Raji (cell line): ENCODE results near the gene ZNF444.
"Not testable (repeated sequence)": the region's sequence is repeated elsewhere in the genome, so short reads cannot be mapped to it uniquely, and the experiment has no call there.

Experiments used
- POLR2A ChIP-seq: IDR thresholded peaks from 2 replicates; pipeline ENCODE4 v1.6.1; 2011; ENCODE audit warnings: low read depth, low read length, control low read depth; ENCODE audit not compliant: insufficient read depth

The ZNF444 gene

GRCh38 chr19:56170261-56170660 is 29.2 kb downstream of the ZNF444 start:
- no peak for TF ChIP-seq POLR2A

- TF ChIP-seq POLR2A = no peak
Measured at GRCh38 chr19:56174086-56174485, 33.0 kb downstream of the ZNF444 start.

DNA sequence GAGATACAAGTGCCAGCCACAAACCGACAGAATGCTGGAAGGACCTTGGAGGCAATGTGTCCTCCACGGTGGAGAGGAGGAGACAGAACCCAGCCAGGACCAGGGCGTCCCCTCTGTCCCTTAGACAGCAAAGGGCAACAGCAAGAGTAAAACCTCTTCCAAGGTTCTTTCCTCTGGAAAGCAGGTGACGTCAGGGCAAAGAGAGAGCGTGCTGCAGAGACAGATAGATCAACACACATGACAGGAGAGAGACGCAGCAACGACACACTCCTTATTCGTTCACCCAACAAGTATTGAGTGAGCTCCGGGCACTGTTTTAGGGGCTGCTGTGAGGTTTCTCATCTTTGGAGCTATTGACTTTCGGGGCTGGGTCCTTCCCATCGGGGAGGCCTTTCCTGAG is 33.5 kb downstream of the ZNF444 start:
- TF ChIP-seq POLR2A = no peak

- TF ChIP-seq POLR2A = not testable (repeated sequence)
Measured at GRCh38 chr19:56175861-56176307, 34.8 kb downstream of the ZNF444 start, which contains the start of gene GALP. Gene GALP, plus strand, starts transcription at chr19:56176008. Its CDS starts 1,101 bp downstream, at chr19:56177109.

- TF ChIP-seq POLR2A = no peak
Measured at GRCh38 chr19:56176881-56177280, 35.8 kb downstream of the ZNF444 start.

DNA sequence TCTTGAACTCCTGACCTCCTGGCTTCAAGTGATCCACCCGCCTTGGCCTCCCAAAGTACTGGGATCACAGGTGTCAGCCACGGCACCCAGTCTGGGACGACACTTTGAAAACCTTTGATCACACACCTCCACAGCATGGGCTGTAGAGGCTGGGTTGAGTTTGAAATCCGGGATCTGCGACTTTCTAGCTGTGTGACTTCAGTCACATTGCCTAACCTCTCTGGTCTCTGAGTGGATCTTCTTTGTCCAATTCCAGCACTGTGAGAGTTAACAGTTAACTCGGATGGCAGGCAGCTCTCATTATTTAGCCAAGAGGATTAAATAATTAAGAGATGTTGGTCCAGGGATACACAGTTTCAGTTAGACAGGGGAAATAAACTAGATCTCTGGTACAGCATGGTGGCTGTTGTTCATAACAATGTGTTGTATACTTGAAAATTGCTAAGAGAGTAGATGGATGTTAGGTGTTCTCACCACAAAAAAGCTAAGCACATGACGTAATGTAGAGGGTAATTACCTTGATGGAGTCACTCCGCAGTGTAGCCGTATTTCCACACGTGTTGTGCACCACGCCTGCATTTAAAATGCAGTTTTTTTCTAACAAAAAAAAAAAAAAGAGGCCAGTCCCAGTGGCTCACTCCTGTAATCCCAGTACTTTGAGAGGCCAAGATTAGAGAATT is 36.6 kb downstream of the ZNF444 start:
- TF ChIP-seq POLR2A = no peak

- TF ChIP-seq POLR2A = no peak
Measured at GRCh38 chr19:56189785-56190184, 48.7 kb downstream of the ZNF444 start.

- TF ChIP-seq POLR2A = no peak
Measured at GRCh38 chr19:56191115-56191514, 50.0 kb downstream of the ZNF444 start.

- no peak for TF ChIP-seq POLR2A
Measured at GRCh38 chr19:56191711-56192110, 50.6 kb downstream of the ZNF444 start.

DNA sequence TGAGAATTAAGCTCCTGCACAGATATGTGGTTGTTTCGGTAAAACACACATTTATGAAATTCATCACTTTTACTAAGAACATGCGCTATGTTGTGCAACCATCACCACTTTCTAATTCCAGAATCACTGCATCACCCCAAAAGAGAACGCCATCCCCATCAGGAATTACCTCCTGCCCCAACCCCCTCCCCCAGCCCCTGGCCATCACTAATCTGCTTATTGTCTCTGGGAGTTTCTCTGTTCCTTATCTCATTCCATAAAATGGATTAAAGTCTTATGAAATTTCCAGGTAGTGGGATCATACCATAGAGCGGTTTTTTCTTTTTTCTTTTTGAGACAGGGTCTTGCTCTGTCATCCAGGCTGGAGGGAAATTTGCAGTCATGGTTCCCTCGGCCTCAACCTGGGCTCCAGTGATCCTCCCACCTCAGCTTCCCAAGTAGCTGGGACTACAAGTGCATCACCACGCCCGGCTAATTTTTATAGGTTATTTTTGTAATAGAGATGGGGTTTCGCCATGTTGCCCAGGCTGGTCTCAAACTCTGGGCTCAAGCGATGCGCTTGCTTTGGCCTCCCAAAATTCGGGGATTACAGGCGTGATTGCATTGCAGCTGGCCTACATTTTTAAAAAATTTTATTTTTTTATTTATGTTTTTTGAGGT is 53.0 kb downstream of the ZNF444 start:
- no peak for TF ChIP-seq POLR2A

GRCh38 chr19:56197646-56198045 is 56.6 kb downstream of the ZNF444 start, which contains the start of gene ZSCAN5B:
Gene ZSCAN5B, minus strand, starts transcription at chr19:56197783. Its CDS starts 4,731 bp downstream, at chr19:56193052.
- TF ChIP-seq POLR2A = not testable (repeated sequence)

DNA sequence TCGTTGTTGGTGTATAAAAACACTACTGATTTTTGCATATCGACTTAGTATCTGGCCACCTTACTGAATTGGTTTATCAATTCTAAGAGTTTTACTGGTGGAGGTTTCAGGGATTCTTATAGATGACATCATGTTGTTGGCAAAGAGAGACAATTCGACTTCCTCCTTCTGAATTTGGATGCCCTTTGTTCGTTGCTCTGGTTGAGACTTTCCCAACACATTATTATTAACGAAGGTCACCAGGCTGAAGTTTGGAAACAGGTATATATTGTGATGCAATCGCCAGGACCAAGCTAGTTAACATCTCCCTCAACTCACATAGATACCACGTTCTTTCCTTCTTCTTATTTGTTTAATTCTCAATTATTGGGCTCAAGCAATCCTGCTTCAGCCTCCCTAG is 58.6 kb downstream of the ZNF444 start:
- no peak for TF ChIP-seq POLR2A

DNA sequence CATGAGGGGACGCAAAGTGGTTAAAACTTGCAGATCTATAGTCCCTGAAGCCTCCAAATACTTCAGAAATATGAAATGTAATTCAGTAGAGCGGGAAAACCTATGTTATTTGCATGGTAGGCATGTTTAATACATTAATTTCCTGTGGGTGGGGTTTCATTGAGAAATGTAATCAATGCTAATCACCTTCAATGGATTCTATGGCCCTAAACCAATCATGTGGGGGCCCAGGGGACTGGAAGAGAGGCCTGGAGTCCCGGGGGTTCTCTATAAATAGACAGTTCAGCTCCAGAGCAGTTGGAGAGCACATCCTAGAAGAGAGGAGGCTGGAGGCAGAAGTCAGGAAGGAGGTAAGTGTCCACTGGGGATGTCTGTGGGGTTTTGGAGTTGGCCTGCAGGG is 60.9 kb downstream of the ZNF444 start, which contains the start of gene ZSCAN5C:
ZSCAN5C (plus strand) TSS at position 301 of the 400 bp plus-strand sequence. CDS start 3,641 bp downstream, outside the sequence.
- no peak for TF ChIP-seq POLR2A

DNA sequence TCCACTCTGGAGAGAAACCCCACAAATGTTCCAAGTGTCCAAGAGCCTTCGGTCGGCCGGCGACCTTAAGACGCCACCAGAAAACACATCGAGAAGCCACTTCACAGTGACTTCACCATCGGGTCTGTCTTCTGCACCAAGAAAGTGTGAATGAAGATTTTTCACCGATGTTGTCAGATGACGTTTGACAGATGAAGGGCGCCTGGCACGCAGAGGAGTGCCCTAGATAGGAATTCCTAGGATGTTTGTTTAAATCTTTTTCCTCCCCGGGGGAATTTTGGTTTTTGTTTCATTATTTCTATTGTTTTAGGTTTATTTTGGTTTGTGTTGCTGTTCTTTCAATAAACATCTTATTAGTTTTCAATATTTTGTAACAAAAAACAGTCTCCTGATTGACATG is 68.0 kb downstream of the ZNF444 start:
- no peak for TF ChIP-seq POLR2A
